Measurements from ENCODE around the gene DOC2A.

- TF ChIP-seq CTCF (conservative IDR thresholded peaks at IDR 0.05; ENCODE audit: low read depth, low read length) (no peak), MAZ (IDR thresholded peaks at IDR 0.05; ENCODE audit: borderline replicate concordance, low read depth, low read length) (peak; percentile 34; the same call in 1 of the 2 replicates), POLR2A (IDR thresholded peaks at IDR 0.05; ENCODE audit: low read depth, low read length) (no peak), MXI1 (IDR thresholded peaks at IDR 0.05; ENCODE audit: borderline replicate concordance, low read depth, low read length) (no peak), CEBPB (IDR thresholded peaks at IDR 0.05; ENCODE audit: low read depth, low read length) (no peak), USF2 (IDR thresholded peaks at IDR 0.05; ENCODE audit: low read depth, low read length) (no peak), BHLHE40 (IDR thresholded peaks at IDR 0.05; ENCODE audit: low read depth, low read length) (no peak), RFX5 (IDR thresholded peaks at IDR 0.05; ENCODE audit: low read depth, low read length) (no peak), RCOR1 (IDR thresholded peaks at IDR 0.05; ENCODE audit: insufficient replicate concordance, low read length) (no peak), NFE2L2 (IDR thresholded peaks at IDR 0.05; ENCODE audit: low read depth, low read length) (no peak), CHD1 (IDR thresholded peaks at IDR 0.05; ENCODE audit: low read depth, low read length) (no peak), SMC3 (IDR thresholded peaks at IDR 0.05; ENCODE audit: low read depth, low read length) (no peak), RAD21 (IDR thresholded peaks at IDR 0.05; ENCODE audit: low read length) (no peak)
Measured at GRCh38 chr16:30010844-30011713, at the start of gene DOC2A.

Data from IMR-90 (cell line).